ENCODE results near the gene TRIO.

DNA sequence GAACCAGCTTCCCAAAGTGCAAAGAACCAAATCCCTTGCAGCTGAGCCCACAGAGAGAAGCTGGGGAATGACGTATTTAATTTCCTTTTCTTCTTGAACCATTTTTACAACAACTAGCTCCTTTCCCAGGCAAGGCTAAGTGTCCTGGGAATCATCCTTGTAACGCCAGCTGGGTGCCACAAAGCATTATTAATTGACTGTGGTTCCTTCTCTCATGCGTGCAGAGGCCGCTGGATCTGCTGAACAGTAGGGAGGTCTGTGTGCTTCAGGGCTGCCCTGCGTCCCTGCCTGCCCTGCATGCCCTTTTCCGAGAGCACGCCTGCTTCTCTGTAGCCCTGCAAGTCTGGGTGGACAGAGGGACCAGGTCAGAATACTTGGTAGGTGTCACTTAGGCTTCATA lies 314.3 kb downstream of the TRIO start:
- TF ChIP-seq EZH2 (IDR thresholded peaks at IDR 0.05) (no peak), YY1 (IDR thresholded peaks at IDR 0.05; ENCODE audit: extremely low read depth, insufficient replicate concordance, low read depth, low read length) (no peak), SP1 (IDR thresholded peaks at IDR 0.05; ENCODE audit: low read depth) (no peak), POLR2A (IDR thresholded peaks at IDR 0.05; ENCODE audit: borderline replicate concordance, extremely low read depth, insufficient read depth, insufficient read length) (no peak), POLR2AphosphoS5 (IDR thresholded peaks at IDR 0.05; ENCODE audit: low read depth, low read length) (no peak), JUND (IDR thresholded peaks at IDR 0.05) (no peak), SRF (IDR thresholded peaks at IDR 0.05; ENCODE audit: low read depth) (no peak), ELF1 (IDR thresholded peaks at IDR 0.05; ENCODE audit: borderline replicate concordance, low read depth) (no peak)
- TF ChIP-seq, protein P1, sequence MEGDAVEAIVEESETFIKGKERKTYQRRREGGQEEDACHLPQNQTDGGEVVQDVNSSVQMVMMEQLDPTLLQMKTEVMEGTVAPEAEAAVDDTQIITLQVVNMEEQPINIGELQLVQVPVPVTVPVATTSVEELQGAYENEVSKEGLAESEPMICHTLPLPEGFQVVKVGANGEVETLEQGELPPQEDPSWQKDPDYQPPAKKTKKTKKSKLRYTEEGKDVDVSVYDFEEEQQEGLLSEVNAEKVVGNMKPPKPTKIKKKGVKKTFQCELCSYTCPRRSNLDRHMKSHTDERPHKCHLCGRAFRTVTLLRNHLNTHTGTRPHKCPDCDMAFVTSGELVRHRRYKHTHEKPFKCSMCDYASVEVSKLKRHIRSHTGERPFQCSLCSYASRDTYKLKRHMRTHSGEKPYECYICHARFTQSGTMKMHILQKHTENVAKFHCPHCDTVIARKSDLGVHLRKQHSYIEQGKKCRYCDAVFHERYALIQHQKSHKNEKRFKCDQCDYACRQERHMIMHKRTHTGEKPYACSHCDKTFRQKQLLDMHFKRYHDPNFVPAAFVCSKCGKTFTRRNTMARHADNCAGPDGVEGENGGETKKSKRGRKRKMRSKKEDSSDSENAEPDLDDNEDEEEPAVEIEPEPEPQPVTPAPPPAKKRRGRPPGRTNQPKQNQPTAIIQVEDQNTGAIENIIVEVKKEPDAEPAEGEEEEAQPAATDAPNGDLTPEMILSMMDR (IDR thresholded peaks at IDR 0.05 in 2 of 3, conservative IDR thresholded peaks at IDR 0.05 in 1 of 3; ENCODE audit: borderline replicate concordance in 1 of 3, insufficient read depth in 1 of 3, low read depth in 2 of 3, low read length in 2 of 3) = no peak
- TF ChIP-seq, protein P2, sequence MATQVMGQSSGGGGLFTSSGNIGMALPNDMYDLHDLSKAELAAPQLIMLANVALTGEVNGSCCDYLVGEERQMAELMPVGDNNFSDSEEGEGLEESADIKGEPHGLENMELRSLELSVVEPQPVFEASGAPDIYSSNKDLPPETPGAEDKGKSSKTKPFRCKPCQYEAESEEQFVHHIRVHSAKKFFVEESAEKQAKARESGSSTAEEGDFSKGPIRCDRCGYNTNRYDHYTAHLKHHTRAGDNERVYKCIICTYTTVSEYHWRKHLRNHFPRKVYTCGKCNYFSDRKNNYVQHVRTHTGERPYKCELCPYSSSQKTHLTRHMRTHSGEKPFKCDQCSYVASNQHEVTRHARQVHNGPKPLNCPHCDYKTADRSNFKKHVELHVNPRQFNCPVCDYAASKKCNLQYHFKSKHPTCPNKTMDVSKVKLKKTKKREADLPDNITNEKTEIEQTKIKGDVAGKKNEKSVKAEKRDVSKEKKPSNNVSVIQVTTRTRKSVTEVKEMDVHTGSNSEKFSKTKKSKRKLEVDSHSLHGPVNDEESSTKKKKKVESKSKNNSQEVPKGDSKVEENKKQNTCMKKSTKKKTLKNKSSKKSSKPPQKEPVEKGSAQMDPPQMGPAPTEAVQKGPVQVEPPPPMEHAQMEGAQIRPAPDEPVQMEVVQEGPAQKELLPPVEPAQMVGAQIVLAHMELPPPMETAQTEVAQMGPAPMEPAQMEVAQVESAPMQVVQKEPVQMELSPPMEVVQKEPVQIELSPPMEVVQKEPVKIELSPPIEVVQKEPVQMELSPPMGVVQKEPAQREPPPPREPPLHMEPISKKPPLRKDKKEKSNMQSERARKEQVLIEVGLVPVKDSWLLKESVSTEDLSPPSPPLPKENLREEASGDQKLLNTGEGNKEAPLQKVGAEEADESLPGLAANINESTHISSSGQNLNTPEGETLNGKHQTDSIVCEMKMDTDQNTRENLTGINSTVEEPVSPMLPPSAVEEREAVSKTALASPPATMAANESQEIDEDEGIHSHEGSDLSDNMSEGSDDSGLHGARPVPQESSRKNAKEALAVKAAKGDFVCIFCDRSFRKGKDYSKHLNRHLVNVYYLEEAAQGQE (IDR thresholded peaks at IDR 0.05; ENCODE audit: low read depth) = no peak
- TF ChIP-seq, protein P3, sequence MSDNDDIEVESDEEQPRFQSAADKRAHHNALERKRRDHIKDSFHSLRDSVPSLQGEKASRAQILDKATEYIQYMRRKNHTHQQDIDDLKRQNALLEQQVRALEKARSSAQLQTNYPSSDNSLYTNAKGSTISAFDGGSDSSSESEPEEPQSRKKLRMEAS (IDR thresholded peaks at IDR 0.05) = no peak

Data from HCT116 (cell line).